ENCODE results near the gene R3HDML.
"Not testable (repeated sequence)": the region's sequence is repeated elsewhere in the genome, so short reads cannot be mapped to it uniquely, and the experiment has no call there.

The R3HDML gene, protein sequence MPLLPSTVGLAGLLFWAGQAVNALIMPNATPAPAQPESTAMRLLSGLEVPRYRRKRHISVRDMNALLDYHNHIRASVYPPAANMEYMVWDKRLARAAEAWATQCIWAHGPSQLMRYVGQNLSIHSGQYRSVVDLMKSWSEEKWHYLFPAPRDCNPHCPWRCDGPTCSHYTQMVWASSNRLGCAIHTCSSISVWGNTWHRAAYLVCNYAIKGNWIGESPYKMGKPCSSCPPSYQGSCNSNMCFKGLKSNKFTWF

DNA sequence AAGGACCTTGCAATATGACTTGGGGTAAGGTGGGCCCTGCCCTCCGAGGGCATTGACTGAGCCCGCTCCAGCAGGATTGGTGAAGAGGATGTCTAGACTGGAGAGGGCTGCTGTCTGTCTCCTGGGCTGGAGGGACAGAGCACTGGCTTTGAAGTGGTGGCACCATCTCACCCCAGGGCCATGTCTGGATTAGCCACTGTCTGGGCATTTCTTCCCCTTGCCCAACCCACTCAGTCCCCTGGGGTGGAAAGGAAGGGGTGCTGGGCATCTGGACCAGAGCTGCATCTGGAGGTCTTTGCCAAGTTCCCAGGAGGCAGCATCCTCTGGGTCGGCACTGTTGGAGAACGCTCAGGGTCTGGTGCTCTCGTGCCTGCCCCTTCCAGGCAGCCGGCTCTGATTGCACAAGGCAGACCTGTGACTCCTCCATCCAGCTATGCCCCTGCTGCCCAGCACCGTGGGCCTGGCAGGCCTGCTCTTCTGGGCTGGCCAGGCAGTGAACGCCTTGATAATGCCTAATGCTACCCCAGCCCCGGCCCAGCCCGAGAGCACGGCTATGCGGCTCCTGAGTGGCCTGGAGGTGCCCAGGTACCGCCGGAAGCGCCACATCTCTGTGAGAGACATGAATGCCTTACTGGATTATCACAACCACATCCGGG lies at the start of gene R3HDML:
TSS of gene R3HDML (plus strand) at position 319 of the 656 bp plus-strand sequence. CDS start at position 434, 115 bp downstream.
- DNase-seq, result no peak

DNA sequence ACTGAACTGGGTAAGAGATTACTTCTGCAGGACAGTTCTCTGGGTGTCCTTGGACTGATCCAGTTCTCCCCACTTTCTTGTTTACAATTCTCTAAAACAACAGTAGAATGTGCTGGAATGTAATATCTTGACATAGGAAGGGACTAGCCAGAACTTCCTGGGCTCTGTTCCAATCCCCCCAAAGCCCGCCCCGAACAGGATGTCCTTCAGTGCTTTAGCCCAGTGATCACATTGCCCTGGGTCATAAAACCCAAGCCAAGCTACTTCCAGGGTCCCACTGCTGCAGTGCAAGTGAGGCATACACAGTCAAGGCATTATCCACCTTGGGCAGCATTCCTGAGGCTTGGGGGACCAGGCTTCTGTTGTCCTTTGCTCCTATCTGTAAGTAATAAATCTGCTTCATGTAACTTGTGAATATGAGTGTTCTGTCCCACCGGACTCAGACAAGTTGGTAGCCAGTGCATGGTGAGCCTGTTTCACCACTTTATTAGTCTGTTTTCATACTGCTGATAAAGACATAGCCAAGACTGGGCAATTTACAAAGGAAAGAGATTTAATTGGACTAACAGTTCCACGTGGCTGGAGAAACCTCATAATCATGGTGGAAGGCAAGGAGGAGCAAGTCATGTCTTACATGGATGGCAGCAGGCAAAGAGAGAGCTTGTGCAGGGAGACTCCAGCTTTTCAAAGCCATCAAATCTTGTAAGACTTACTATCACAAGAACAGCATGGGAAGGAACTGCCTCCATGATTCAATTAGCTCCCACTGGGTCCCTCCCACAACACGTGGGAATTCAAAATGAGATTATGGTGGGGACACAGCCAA lies 49.4 kb upstream of the R3HDML start:
- DNase-seq, result no peak

DNA sequence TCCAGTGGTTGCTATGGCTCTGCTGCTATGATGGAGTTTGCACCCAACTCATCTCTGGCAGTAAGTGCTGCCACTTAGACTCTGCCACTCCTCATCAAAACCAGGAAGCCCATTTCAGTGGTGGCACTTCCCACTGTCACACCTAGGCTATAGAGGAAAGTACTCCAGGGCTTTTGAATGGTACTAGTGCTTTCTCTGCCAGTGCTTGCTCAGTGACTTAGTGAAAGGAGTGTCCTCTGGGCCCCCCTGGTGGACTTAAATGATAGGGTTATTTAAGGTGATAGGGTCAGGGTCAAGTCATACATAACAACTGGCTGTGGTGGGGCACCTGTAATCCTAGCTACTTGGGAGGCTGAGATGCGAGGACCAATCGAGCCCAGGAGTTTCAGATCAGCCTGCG lies 48.6 kb upstream of the R3HDML start:
- no peak for DNase-seq

DNA sequence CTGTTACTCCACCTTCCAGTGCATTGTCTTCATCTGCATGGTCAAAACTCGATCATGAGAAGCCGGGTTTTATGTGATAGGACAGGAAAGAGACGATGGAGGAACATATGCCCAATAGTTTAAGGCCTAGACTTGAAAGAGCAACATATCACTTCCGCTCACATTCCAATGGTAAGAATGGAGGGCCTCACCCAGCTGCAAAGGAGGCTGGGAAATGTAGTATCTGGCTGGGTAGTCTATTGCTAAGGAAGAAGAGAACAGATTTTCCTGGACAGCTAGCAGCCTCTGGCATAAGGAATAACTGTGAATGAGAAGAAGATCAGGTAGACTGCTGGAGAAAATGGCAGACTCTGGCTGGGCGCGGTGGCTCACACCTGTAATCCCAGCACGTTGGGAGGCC lies 45.1 kb upstream of the R3HDML start:
- DNase-seq, result no peak

DNA sequence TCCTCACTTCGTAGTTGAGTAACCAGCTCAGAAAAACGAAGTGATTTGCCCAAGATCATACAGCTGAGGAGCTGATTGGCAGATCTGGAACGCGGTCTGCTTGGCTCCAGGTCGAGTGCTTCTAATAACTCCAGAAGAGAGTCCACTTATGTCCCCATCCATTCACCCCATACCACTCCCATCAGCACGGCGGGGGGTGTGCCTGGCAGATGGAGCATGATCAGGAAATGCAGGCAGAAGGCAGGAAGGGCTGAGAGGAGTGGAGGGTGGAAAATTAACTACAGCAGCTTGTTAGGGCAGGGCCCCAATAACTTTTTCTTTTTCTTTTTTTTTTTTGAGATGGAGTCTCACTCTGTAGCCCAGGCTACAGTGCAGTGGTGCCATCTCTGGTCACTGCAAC lies 40.8 kb upstream of the R3HDML start:
- no peak for DNase-seq

DNA sequence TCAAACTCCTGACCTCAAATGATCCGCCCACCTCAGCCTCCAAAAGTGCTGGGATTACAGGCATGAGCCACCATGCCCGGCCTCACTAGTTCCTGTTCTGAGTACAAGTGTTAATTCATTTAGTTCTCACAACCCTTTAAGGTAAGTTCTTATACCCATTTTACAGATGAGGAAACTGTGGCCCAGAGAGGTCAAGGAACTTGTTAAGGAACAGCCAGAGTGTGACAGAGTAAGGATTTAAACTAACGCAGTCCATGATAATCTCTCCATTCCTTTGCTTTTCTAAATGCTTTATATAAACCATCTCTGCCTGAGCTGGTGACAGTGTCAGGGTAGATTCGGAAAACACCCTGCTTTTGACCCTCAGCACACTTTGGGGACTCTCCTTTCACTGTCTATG lies 39.1 kb upstream of the R3HDML start:
- DNase-seq, result no peak

DNA sequence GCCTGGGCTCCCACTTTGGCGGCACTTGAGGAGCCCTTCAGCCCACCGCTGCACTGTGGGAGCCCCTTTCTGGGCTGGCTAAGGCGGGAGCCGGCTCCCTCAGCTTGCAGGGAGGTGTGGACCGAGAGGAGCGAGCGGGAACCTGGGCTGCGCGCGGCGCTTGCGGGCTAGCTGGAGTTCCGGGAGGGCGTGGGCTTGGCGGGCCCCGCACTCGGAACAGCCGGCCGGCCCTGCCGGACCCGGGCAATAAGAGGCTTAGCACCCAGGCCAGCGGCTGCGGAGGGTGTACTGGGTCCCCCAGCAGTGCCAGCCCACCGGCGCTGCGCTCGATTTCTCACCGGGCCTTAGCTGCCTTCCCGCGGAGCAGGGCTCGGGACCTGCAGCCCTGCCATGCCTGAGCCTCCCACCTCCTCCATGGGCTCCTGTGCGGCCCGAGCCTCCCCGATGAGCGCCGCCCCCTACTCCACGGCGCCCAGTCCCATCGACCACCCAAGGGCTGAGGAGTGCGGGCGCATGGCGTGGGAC lies 37.8 kb upstream of the R3HDML start:
- DNase-seq, result not testable (repeated sequence)

DNA sequence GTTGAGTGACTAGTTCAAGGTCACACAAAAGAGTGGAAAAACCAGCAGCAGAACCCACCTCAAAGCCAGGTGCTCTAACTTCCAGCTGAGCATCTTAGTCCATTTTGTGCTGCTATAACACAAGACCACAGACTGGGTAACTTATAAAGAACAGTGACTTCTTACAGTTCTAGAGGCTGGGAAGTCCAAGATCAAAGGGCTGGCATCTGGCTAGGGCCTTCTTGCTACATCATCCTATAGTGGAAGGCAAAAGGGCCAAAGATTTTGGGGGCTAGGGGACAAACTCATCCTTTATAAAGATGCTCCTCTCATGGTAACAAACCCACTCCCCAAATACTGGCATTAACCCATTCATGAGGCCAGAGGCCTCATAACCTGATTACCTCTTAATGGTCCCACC lies 35.6 kb upstream of the R3HDML start:
- no peak for DNase-seq

DNA sequence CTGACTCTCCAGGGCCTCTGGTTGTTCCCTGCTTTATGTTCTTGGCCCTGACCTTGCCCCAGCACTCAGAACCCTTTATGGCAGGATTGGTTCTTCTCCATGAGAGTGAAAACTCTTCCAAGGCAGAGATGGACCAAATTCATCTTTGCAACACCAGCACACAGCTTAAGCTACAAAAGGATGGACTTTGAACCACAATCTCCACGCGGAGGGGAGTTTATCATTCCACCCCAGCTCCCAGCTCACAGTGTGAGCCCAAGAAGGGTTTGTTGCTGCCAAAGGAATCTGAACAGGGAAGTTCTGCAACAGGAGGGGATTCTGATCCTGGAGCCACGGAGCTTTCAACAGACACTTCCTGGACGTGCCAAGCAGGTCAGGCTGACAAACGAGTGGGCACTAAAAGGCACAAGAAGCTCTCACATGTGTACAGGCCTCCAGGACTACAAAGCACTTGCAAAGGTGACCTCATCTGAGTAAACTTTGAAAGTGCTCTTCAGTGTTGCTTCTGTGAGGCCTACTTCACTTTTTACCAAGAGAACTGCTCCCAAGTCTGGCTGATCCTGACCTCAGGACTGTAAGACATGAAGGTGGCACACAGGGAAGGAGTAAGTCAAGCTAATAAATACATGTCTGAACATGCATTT lies 34.7 kb upstream of the R3HDML start:
- DNase-seq, result no peak

DNA sequence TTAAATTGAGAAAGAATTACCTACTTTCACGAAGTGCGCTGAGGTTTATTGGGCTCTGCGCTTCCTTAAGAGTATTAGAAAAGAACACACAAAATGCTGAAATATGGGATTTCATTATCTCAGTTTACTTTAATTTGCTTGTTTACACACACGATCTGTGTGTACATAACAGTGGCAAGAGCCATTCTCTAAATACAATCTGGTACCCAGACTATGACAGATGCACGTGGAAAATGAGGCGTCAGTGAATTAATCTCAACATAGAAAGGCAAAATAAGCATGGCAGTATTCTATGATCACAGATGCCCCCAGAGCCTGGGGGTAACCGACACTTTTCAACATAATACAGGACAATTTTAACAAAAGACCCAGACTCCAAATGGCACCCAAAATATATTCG lies 34.1 kb upstream of the R3HDML start:
- no peak for DNase-seq

DNA sequence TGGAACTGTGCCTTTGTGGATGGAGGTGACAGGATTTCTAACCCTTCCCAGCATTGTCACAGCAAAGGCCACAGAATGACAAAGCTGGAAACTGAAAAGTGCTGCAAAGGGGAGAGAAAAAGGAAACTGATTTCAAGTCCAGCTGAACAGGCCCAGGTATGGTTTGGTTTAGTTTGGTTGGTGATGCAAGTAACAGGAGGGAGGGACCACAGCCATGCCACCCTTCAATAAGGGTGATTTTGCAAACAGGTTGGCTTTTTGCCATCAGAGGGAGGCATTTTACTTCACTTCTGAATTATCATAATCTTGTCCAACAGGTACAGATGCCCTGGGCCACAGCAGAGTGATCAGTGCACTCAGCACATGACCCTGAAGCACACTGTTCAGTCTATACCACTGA lies 32.5 kb upstream of the R3HDML start:
- DNase-seq, result no peak

DNA sequence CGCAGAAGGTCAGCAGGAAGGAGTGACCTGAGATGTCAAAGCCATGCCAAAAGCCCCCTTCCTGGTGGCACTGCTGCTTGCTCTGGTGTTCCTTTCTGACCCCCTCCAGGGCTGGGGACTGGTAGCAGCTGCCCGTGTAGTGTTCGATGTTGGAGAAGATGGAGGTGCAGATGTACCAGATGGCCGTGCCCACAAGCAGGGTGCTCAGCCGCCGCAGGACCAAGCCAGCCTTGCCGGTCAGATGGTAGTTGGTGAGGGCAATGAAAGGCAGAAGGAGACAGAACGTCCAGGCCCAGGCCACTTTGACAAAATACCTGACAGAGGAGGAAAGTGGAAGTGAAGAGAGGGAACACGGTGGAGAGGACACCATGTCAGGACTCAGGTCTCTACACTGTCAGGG lies 29.9 kb upstream of the R3HDML start:
- DNase-seq, result no peak

DNA sequence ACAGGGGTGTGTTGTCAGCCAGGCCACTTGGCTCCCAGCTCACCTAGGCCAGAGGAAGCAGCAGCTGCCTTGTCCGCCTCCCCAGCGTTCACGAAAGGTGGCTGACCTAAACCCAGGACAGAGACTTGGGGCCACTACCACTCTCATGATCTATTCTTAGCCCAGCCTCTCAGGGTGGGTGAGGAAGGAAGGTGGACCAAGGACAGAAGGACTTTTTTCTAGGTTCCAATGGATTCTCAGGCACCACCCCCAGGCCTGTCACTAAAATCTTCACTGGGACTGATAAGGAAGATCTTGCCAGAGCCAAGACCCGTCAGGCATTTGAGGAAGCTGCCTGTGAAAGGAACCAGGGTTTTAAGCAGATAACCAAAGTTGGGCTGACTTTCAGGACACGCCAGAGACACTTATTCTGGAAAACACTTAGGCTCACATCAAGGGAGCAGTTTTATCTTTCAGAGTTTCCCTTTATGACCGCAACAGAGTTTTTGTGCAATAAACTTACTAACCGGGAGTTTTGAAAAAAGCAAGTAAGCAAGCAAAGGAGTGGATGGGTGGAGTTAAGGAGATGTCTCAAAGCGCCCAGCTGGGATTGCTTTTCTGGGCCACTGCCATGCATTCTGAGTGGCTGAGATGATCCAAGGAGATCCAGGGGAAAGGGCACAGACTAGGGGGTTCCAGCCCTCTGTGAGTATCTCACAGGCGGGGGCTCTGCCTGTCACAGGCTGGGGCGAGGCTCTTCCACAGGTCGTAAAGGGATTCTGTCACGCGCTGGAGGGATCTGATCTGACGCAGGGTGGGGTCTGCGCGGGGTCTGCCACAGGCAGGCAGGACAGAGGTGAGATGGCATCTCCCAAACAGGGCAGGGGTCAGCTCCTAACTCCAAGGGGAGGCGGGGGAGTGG lies 26.8 kb upstream of the R3HDML start:
- no peak for DNase-seq

DNA sequence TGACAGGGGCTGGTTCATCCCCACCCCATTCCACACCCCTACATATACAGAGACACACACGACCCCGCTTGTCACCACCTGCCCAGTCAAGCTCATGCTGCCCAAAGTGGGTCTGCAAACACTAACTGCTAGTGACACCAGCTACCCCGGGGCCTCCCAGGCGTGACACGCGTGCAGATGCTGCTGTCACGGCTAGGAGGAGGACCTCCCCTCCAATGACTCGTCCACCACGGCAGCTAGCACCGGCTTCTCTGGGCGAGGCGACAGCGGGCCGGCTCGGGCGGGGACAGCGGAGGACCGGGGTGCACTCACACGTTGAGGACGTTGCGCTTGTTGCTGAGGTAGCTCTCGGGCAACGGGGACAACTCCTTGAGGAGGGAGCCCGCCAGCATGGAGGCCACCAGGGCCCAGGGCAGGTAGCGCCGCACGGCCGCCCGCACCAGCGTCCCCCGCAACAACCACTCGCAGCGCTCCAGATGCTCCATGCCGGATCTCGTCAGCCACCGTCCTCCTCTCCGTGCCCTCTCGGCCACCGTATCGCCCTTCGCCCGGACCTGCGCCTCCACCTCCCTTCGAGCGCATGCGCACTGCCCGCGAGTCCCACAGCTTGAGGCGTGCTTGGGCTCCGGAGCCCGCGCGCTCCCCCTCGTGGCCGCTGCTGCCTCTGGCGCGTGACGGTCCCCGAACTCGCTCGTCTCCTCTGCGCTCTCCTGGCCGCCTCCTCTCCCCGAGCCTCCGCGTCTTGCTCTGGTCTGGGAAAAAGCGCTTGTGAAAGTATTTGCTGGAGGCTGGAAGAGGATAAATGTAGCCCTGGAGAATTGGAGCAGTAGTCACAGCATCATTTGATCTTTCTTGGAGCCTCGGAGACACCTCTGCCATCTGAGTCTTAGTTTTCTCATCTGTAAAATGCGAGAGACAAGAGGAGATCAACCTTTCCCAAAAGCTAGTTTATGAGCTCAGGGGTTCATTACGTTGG lies 25.9 kb upstream of the R3HDML start, which contains the start of gene FITM2:
TSS of gene FITM2 (minus strand) at position 539 of the 976 bp plus-strand sequence. CDS start at position 485, 54 bp downstream.
- peak; percentile 90 for DNase-seq

DNA sequence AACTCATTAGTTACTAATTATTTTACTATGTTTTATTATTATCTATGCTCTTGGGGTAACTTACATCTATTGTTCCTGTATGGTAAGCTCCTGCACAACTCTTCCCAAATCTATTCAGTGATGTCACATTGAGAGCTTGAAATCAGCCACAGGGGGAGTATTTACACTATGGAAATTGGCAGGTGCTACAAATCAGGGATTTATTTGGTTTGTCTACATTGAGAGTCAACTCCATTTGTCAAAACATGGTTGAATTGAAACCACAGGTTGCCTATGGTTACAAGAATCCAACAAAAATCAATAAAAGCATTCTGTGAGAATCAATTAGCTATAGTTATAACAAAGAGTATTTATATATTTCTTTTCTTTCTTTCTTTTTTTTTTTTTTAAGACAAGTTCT lies 22.0 kb upstream of the R3HDML start:
- DNase-seq, result no peak

DNA sequence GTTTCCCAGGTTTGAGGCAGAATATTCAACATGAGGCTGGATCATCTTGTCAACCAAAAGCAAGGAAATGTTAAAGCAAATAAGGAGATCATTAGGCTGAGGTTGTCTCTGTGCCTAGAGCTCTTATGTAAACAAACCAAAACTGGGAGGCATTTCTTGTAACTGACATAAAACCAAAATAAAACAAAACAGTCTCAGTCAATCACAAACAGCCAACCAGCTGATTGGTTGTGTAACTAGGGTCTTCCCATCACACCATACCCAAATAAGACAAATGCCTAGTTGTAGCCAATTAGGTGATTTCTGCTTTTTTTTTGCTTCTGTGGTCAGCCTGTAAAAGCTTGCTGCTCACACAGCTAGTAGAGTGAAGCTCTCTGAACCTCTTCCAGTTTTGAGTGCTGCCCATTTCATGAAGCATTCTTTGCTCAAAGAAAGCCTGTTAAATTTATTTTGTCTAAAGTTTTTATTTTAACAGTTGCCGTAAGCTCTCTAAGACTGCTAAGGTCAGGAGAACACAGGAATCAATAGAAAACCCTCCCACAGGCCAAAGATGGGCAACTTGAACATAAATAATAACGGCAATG lies 16.9 kb upstream of the R3HDML start:
- DNase-seq, result no peak

DNA sequence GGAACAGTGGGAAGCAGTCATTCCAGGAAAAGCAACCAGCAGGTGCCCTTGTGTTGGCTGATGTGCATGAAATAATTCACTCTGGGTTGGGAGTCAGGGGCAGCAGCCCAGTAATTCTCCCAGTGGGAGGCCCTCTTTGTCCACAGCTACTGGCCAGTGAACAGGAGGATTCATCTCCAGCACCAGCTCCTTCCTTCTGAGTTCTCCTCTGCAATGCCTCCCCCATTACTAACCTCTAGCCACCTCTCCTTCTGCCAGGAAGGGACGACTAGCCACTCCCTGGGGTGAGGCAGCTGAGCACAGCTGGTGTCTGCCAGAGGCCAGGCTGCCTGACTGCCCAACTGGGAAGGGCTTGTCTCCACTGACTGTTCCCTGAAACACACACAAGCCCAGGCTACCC lies 12.5 kb upstream of the R3HDML start:
- DNase-seq, result no peak

DNA sequence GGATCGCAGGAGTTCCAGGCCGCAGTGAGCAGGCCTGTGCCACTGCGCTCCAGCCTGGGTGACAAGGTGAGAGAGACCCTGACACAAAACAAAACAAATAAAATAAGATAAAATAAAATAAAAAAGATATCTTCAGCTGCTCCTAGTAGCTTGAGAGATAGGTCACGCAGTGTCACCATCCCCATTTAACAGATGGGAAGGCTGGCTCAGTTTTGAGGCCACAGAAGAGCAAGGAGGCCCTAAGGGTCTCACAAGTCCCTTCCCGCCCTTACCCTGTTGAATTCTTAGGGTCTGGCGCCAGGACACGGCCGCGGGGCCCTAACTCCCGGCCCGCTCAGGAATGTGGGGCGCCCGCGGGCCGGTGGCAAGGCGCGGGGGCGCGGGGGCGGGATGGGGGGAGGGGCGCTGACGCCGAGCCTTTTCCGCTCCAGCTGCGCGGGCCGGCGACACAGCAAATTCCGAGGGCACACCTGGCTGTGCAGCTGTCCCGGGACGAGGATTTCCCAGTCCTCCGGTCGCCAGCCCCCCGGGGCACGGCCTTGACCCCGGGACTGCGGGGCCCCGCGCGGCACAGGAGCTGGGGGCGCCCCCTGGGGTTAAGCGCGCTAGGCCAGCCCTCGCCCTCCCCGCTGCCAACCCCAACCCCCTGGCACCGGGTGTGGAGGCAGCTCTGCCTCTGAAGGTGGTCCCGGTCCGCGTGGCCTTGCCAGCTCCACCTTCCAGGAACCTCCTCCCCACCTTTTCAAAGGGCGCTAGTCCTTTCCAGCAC lies 10.3 kb upstream of the R3HDML start:
- no peak for DNase-seq

DNA sequence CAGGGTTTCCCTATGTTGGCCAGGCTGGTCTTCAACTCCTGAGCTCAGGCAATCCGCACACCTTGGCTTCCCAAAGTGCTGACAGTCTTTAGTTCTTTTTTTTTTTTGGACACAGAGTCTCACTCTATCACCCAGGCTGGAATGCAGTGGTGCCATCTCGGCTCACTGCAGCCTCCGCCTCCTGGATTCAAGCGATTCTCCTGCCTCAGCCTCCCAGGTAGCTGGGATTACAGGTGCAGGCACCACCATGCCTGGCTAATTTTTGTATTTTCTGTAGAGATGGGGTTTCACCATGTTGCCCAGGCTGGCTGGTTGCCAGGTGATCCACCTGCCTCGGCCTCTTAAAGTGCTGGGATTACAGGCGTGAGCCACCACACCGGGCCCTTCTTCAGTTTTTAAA lies 9.1 kb upstream of the R3HDML start:
- DNase-seq, result not testable (repeated sequence)

DNA sequence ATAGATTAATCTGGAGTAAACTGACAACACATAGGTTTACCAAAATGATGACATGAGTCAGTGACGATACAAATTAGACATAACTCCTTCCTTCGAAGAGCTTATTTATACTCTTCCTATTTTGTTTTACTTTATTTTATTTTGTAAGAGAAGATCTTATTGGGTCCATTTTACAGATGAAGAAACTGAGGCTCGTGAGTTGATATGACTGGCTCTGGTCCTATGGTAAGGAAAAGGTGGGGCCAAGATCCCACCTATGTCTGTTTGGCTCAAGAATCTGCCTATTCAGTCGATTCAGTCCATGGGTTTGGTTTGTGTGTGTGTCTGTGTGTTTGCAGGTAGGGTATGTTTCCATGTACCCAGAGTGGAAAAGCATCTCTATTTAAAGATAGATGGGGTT lies 8.4 kb upstream of the R3HDML start:
- no peak for DNase-seq

Measured in NCI-H1048 (cell line).